Endothelial cell of umbilical vein (primary cell): ENCODE measurements around the gene CCBE1. TPM values are rescaled to one million over a fixed set of nuclear protein-coding genes. Genes with fewer than 3 reads are reported as not detected.

ENCODE experiments used
- BruUV-seq: library from RNA; stranded (reverse); fragments of 400-500 nt; replicated peaks from 2 replicates; lab custom pipeline; 2021; lab: Mats Ljungman, UMichigan
- CTCF ChIA-PET: fragments of 300-600, 350-600 bp; sonication (Branson Sonifier 250); formaldehyde crosslinking; loops from one replicate; lab custom pipeline; 2021; ENCODE audit warnings: antibody characterized with exemption, inconsistent platforms; lab: Charles Lee
- POLR2A ChIA-PET: fragments of 300-600, 350-600 bp; sonication (Branson Sonifier 250); formaldehyde crosslinking; loops from one replicate; lab custom pipeline; 2021; ENCODE audit warnings: antibody characterized with exemption, inconsistent platforms; lab: Charles Lee
- DNase-seq: peaks from one replicate; pipeline ENCODE4 v3.0.0-alpha.2; 2011; ENCODE audit warnings: low read depth, low spot score
- FAIRE-seq: peaks from 2 replicates; lab custom pipeline; 2011; peaks lifted over from hg19 to GRCh38; lab: Jason Lieb, UNC
- H2AFZ ChIP-seq: 2 replicates; pipeline ENCODE4 v1.6.0; 2012; ENCODE audit warnings: low read depth, low read length, control low read depth, inconsistent platforms
- H3K27ac ChIP-seq: 2 replicates; pipeline ENCODE4 v1.5.1; 2011; ENCODE audit warnings: low read depth, mild to moderate bottlenecking, control low read depth, low read length, moderate library complexity; ENCODE audit not compliant: insufficient read depth
- H3K27me3 ChIP-seq, 2 experiments: 2 replicates each; pipeline versions ENCODE4 v1.6.0 to v1.6.1; 2011; ENCODE audit warnings: low read length in 2 of 2, mixed read lengths in 1 of 2; ENCODE audit not compliant: control insufficient read depth in 2 of 2, insufficient read depth in 2 of 2
- H3K36me3 ChIP-seq, 2 experiments: 2 replicates in 1 of 2; 3 replicates in 1 of 2; pipeline ENCODE4 v1.5.1; 2011; ENCODE audit warnings: low read length in 2 of 2, mild to moderate bottlenecking in 1 of 2, moderate library complexity in 1 of 2; ENCODE audit not compliant: control insufficient read depth in 2 of 2, insufficient read depth in 2 of 2; ENCODE audit errors: extremely low read depth in 1 of 2
- H3K4me1 ChIP-seq: 3 replicates; pipeline ENCODE4 v1.5.1; 2011; ENCODE audit warnings: mild to moderate bottlenecking, low read length; ENCODE audit not compliant: control insufficient read depth, insufficient read depth; ENCODE audit errors: extremely low read depth
- H3K4me2 ChIP-seq: 2 replicates; pipeline ENCODE4 v1.6.1; 2011; ENCODE audit warnings: low read length, control low read depth, mixed read lengths; ENCODE audit not compliant: insufficient read depth
- H3K4me3 ChIP-seq, 3 experiments: fragments of 200-600 bp in 1 of 3; sonication (generic), shearing (Covaris generic) in 1 of 3; replicated peaks in 1 of 3; 2 replicates each; pipeline ENCODE4 v1.5.1; 2011 to 2016; ENCODE audit warnings: control low read depth in 3 of 3, low read length in 3 of 3, mild to moderate bottlenecking in 2 of 3, inconsistent platforms in 1 of 3, low read depth in 1 of 3, moderate library complexity in 1 of 3; ENCODE audit not compliant: insufficient read depth in 1 of 3
- H3K79me2 ChIP-seq: 2 replicates; pipeline ENCODE4 v1.6.0; 2012; ENCODE audit warnings: low read length, inconsistent platforms; ENCODE audit not compliant: control insufficient read depth, insufficient read depth
- H3K9ac ChIP-seq: replicated peaks from 2 replicates; pipeline ENCODE3; 2011; ENCODE audit warnings: low read length, control low read depth; ENCODE audit not compliant: insufficient read depth; ENCODE audit errors: extremely low read depth
- H3K9me1 ChIP-seq: replicated peaks from 3 replicates; pipeline ENCODE4 v1.6.0; 2011; ENCODE audit warnings: mild to moderate bottlenecking, low read length; ENCODE audit not compliant: control insufficient read depth, insufficient read depth; ENCODE audit errors: extremely low read depth
- H3K9me3 ChIP-seq: replicated peaks from 2 replicates; pipeline ENCODE4 v1.5.1; 2012; ENCODE audit warnings: low read length, inconsistent platforms; ENCODE audit not compliant: control insufficient read depth, insufficient read depth
- H4K20me1 ChIP-seq: replicated peaks from 2 replicates; pipeline ENCODE3; 2011; ENCODE audit warnings: mild to moderate bottlenecking, low read length; ENCODE audit not compliant: control insufficient read depth, insufficient read depth; ENCODE audit errors: extremely low read depth
- EZH2 ChIP-seq: IDR thresholded peaks from 2 replicates; pipeline ENCODE4 v1.6.1; 2012; ENCODE audit warnings: borderline replicate concordance, low read depth, mild to moderate bottlenecking, moderate library complexity, low read length, inconsistent platforms; ENCODE audit not compliant: severe bottlenecking
- FOS ChIP-seq: IDR thresholded peaks from 2 replicates; pipeline ENCODE4 v1.6.1; 2011; ENCODE audit warnings: mild to moderate bottlenecking, low read length, moderate library complexity, borderline replicate concordance; ENCODE audit not compliant: insufficient read depth
- GATA2 ChIP-seq: IDR thresholded peaks from 2 replicates; pipeline ENCODE4 v1.7.0; 2011; ENCODE audit warnings: low read depth, mild to moderate bottlenecking, moderate library complexity, mixed read lengths, low read length; ENCODE audit not compliant: insufficient read length, insufficient read depth
- JUN ChIP-seq: IDR thresholded peaks from 2 replicates; pipeline ENCODE4 v1.6.1; 2011; ENCODE audit warnings: borderline replicate concordance, low read depth; ENCODE audit not compliant: insufficient read length, insufficient read depth
- MYC ChIP-seq: IDR thresholded peaks from one replicate; pipeline ENCODE4 v1.6.1; 2011; ENCODE audit warnings: mild to moderate bottlenecking, low read depth, low read length
- POLR2A ChIP-seq: IDR thresholded peaks from 2 replicates; pipeline ENCODE4 v1.6.1; 2012; ENCODE audit warnings: low read depth, mild to moderate bottlenecking, control low read depth, low read length
- POLR2AphosphoS5 ChIP-seq: IDR thresholded peaks from 2 replicates; pipeline ENCODE4 v1.6.1; 2012; ENCODE audit warnings: low read depth, mild to moderate bottlenecking, control low read depth, low read length, moderate library complexity; ENCODE audit not compliant: insufficient read depth
- dilution Hi-C: fragments of 300-500 bp; cut with MboI; formaldehyde crosslinking; loops from one replicate; pipeline ENCODE4 v1.15.0; 2019; ENCODE audit warnings: low sequenced_read_pairs; ENCODE audit not compliant: extremely low pct_ligation_motif_present
- intact Hi-C: fragments of 100-400 bp; cut with micrococcal nuclease; formaldehyde crosslinking; loops from one replicate; pipeline ENCODE4 v1.10.0; 2022
- polyA plus RNA-seq, 4 experiments: library from polyadenylated mRNA; depleted of rRNA in 3 of 4; stranded (reverse) in 3 of 4; unstranded in 1 of 4; fragments of >200 nt; gene quantifications; 2 replicates each; pipeline versions ENCODE4 v1.2.1 to v1.2.3, GENCODE V29; 2011 to 2012; ENCODE audit warnings: missing spikeins in 1 of 4
- total RNA-seq: library from RNA; stranded (reverse); gene quantifications from 2 replicates; pipeline ENCODE4 v1.2.3, GENCODE V29; 2021
- TF ChIP-seq, protein P1 (sequence below), 2 donors: IDR thresholded peaks; 1 replicate in 1 of 2; 2 replicates in 1 of 2; pipeline ENCODE4 v1.5.1; 2011; ENCODE audit warnings: low read length in 2 of 2, mild to moderate bottlenecking in 2 of 2, moderate library complexity in 2 of 2, control low read depth in 1 of 2, inconsistent platforms in 1 of 2, low read depth in 1 of 2; ENCODE audit not compliant: insufficient read depth in 1 of 2; ENCODE audit errors: extremely low read depth in 1 of 2
- TF ChIP-seq, protein P2 (sequence below): IDR thresholded peaks from 2 replicates; pipeline ENCODE4 v1.6.1; 2011; ENCODE audit not compliant: insufficient read depth, insufficient read length

The CCBE1 gene
- total and polyA plus RNA-seq, 2 donors (not counting 3 experiments of a cell fraction or from before 2014, with no cell fraction given), result 0.04 TPM; not detected in 1

DNA sequence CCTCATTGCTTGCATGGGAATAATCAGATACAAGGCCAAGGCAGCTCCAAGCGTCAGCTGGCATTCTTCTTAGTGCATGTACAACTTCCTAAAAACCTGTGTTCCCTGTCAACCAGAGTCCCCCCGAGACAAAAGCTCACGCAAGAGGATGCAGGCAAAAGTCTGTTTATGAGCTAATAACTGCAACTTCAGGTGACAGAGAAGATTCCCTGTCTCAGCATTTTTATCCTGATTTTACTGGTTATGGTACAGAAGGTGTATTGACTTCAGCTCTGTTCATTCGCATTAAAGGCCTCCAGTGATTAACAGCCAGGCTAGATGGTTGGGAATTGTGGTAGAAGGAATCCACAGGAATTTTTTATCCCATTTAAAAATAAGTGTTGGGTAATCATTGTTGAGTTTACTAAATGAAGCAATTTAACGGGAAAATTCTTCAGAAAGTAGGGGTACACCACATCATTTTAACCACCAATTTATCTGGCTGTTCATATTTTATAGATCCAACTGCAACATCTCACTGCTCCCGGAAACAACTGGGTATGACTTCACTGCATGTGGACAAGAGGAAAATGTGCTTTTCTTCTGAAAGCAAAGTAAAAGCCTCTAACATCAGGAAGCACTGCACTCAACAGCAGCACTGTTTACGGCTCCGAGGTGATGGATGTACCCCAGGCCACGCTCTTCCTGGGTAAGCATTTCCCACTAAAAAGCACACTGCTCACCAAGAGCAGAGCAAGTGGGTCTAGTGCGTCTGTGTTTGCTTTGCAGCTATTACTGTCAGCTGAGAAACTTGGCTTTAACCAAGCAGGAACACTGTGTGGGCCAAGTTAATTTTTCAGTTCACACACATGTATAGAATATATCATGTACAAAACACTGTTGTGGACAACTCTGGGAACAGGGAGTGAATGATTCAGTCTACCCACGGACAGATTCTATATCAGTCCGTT lies 31.9 kb downstream of the CCBE1 start:
- no TSS peak for BruUV-seq
- Histone ChIP-seq H2AFZ (no peak overlapping the region), H3K4me1 (no peaks in the 10 kb centered on the region), H3K27me3 (no peaks in the 10 kb centered on the region), H3K36me3 (no peaks in the 10 kb centered on the region), H3K9me1 (no peaks in the 10 kb centered on the region), H3K79me2 (no peaks in the 10 kb centered on the region), H3K4me2 (no peak overlapping the region), H3K9ac (no peak overlapping the region), H4K20me1 (no peaks in the 10 kb centered on the region), H3K9me3 (no peaks in the 10 kb centered on the region), H3K4me3 (no peak overlapping the region), H3K27ac (no peak overlapping the region)
- POLR2A ChIA-PET, result no interaction called here
- FAIRE-seq, result no peak
- CTCF ChIA-PET, result interaction anchor here (1.1 to 3.4 kb wide), 3 partner anchors 32 to 158 kb away, joined by 3 to 17 read pairs (median 5); partner anchors contain the start of gene CCBE1
- dilution Hi-C loops, result no loop called here
- TF ChIP-seq JUN (no peak), EZH2 (no peak), MYC (no peak), FOS (no peak), POLR2AphosphoS5 (no peak), GATA2 (no peak), POLR2A (no peak)
- TF ChIP-seq, protein P1, sequence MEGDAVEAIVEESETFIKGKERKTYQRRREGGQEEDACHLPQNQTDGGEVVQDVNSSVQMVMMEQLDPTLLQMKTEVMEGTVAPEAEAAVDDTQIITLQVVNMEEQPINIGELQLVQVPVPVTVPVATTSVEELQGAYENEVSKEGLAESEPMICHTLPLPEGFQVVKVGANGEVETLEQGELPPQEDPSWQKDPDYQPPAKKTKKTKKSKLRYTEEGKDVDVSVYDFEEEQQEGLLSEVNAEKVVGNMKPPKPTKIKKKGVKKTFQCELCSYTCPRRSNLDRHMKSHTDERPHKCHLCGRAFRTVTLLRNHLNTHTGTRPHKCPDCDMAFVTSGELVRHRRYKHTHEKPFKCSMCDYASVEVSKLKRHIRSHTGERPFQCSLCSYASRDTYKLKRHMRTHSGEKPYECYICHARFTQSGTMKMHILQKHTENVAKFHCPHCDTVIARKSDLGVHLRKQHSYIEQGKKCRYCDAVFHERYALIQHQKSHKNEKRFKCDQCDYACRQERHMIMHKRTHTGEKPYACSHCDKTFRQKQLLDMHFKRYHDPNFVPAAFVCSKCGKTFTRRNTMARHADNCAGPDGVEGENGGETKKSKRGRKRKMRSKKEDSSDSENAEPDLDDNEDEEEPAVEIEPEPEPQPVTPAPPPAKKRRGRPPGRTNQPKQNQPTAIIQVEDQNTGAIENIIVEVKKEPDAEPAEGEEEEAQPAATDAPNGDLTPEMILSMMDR (IDR thresholded peaks at IDR 0.05; ENCODE audit: extremely low read depth in 1 of 2, insufficient read depth in 1 of 2, low read depth in 1 of 2, low read length in 2 of 2), result no peak
- TF ChIP-seq, protein P2, sequence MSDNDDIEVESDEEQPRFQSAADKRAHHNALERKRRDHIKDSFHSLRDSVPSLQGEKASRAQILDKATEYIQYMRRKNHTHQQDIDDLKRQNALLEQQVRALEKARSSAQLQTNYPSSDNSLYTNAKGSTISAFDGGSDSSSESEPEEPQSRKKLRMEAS, result no peak
- intact Hi-C loops, result no loop called here
- no peak for DNase-seq
